HG02852 (cell line): ENCODE results near the gene DENND11.
A peak's percentile ranks its signal among the peaks of the same experiment; 100 is the strongest.

Experiments
- ATAC-seq: cut with Tn5 transposase; IDR thresholded peaks from one replicate; pipeline ENCODE4 v1.9.1; 2021; ENCODE audit warnings: mild to moderate bottlenecking, moderate library complexity; ENCODE audit not compliant: unreplicated experiment

The DENND11 gene

GRCh38 chr7:141702047-141702567, at the start of gene DENND11:
Gene DENND11 (minus strand): TSS chr7:141702166. CDS start chr7:141702153, 13 bp downstream.
- peak; percentile 78 for ATAC-seq

DNA sequence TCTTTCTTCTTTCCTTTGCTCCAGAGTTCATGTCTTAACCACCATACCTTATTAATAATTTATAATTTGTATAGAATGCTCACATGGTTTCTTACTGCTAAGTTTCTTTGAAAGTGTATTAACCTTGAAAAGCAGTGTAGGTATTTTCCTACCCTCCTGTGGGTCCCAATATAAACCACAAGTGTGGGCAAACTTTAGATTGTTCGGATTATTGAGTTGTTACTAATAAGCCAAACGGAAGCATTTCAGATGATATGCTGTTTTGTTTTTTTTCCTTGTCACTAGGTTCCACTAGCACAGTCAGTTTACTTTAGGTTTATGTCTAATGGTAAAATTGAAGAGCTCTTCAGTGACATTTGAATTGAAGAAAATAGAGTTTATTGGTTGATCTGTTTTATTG, 46.4 kb upstream of the DENND11 start:
- ATAC-seq, result no peak

- no peak for ATAC-seq
Observed at GRCh38 chr7:141744131-141744530, 42.2 kb upstream of the DENND11 start.

DNA sequence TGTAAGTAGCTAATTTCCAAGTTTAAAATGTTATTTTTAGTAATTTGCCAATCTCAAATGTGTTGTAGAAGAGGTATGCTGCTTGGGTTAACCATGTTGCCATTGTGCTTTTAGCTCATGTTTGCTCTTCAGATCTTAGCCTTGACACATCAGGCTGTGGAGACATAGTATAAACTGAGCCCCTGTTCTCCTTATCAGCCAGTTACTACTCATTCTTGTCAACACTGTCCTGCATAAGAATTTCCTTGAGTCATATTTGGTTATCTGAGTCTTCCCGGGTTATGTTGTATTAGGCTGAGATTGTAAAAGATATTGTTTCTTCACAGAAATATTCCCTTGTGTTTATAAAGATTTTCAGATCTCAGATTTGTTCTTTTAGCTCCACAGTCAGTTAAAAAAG, 40.3 kb upstream of the DENND11 start:
- no peak for ATAC-seq

DNA sequence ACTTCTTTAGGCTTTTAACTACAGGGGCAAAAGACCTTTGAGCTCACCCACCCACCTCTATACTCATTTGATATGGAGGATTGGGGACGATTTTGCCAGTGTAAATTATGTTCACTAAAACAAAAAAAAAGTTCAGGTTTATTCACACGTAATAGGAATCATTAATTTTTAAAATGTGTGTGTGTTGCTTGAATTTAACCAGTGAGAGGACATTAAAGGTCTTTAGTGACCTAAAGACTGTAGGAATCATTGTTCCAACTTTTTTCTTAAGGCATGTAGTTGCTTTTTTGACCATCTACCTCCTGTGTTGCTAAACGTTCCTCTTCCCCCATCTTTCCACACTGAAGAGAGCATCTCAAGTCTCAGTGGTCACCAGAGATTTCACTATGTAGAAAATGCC, 37.3 kb upstream of the DENND11 start:
- no peak for ATAC-seq

GRCh38 chr7:141738592-141739013, 36.6 kb upstream of the DENND11 start:
- ATAC-seq, result no peak

GRCh38 chr7:141737836-141738591, 36.0 kb upstream of the DENND11 start, which contains the start of gene SSBP1:
Gene SSBP1 (plus strand): TSS chr7:141738358. CDS start chr7:141739167, 809 bp downstream.
- ATAC-seq, result peak; percentile 93

- no peak for ATAC-seq
Observed at GRCh38 chr7:141737118-141737835, 35.3 kb upstream of the DENND11 start.

DNA sequence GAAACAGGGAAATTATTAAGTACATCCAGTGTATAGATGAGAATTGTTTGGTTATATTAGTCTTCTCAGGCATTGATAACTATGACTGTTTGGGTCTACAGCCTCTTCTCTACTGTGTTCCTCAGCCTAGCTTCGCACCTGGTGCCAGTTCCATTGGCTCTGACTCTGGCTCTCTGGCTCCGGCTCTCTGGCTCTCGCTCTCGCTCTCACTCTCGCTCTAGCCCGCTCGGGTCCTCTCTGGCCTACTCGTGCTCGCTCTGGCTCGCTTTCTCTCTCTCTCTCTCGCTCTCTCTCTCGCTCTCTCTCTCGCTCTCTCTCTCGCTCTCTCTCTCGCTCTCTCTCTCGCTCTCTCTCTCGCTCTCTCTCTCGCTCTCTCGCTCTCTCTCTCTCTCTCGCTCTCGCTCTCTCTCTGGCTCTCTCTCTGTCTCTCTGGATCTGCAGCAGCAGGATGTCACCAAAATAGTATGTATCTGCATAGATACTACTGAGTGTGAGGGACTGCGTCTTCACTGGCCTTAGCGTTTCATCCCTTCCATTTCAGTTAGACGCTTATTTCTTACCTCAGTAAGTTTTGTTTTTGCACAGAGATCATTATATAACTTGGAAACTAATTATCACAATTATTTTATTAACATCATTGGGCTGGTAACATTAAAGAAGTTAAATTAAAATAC, 29.6 kb upstream of the DENND11 start:
- no peak for ATAC-seq

- no peak for ATAC-seq
Observed at GRCh38 chr7:141729020-141729419, 27.1 kb upstream of the DENND11 start.

DNA sequence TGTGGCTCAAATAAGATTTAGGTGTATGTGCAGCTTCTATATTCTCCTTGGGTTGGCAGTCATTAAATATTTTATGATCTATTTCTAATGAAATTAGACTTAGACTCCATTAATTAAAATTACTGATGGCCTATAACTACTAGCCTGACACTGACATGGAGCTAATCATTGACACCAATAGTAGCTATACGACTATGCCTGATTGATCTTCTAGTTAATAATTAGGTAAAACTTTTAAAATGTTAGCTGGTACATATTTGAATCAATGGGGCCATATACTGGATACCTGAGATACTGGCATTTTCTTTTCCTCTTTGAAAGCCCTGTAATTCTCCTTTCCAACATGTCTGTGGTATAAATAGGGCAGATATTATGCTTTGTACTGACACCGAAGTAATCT, 20.6 kb upstream of the DENND11 start:
- no peak for ATAC-seq

GRCh38 chr7:141717450-141717849, 15.5 kb upstream of the DENND11 start:
- ATAC-seq, result no peak

DNA sequence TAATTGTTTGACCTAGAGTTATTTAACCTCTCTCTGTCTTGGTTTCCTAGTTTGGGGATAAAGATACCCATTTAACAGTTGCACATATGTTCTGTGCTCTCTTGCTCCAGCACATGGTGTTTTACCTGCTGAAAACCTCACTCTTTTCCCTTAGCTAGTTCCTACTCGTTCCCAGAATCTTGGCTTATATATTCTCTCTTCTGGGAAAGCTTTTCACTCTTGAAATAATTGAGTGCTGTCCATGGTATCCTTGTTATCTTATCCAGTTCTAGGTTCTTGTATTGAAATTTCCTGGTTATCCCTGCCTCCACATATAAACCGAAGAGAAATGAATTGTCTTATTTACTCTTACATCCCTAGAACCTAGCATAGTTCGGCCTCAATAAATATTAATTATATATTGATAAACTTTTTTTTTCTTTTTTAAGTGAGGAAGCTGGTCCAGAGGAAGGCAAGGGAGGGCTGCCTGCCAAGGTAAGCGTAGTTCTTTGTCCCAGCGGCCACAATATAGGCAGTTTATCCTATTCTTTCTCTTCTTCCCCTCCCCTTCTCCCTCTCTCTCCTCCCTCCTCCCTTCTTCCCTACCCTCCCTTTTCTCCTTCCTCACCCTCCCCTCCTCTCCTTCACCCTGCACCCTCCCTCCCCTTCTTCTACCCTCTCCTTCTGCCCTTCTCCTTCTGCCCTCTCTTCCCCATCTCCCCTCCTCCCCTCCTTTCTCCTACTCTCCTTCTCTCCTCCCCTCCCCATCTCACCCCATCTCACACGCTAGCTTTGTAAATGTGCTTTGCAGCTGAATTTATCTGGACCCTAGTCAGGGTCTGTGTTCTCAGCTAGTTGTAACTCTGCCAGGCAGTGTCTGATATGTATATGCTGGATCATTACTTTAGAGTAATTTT, 14.1 kb upstream of the DENND11 start:
- no peak for ATAC-seq

DNA sequence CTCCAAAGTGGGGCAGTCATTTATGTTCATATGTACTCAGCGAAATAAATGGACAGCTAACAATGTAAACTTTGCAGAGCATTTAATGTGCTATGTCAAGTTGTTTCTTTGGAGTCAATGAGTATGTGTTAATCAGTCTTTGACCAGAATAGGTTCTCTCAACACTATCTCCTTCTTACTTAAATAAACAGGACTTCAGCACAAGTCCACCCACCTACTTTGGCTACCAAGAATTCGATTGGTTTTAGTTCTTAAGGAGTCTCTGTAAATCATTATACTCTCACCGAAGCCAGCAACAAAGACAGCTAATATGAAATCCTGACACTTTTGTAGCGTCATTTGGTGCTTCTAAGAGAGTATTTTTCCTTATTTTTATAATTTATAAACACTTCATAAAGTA, 13.1 kb upstream of the DENND11 start:
- ATAC-seq, result no peak

DNA sequence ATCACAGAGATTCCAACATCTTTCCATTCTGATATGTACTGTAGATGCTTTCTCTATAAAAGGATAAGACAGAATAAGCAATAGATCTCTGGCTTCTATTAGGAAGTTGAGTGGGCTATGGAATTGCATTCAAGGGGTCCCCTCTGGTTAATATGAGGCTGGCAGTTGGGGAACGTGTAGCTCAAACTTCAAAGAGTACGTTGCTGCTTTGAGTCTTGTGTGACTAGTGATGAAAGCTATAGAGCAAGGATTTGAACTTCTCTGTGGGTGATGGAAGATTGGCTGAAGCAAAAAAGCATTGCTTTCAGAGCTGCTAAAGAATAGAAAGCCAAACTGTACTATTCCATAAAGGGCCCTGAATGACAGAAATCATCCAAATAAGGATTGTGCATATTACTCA, 12.6 kb upstream of the DENND11 start:
- ATAC-seq, result no peak

- no peak for ATAC-seq
Observed at GRCh38 chr7:141713890-141714289, 11.9 kb upstream of the DENND11 start.

- no peak for ATAC-seq
Observed at GRCh38 chr7:141712603-141713255, 10.8 kb upstream of the DENND11 start.

- no peak for ATAC-seq
Observed at GRCh38 chr7:141710301-141710700, 8.3 kb upstream of the DENND11 start.

GRCh38 chr7:141709749-141710148, 7.8 kb upstream of the DENND11 start:
- ATAC-seq, result no peak

GRCh38 chr7:141709318-141709717, 7.4 kb upstream of the DENND11 start:
- ATAC-seq, result no peak
